ENCODE results near the gene SERPINA5. TPM values are rescaled to one million over a fixed set of nuclear protein-coding genes. Genes with fewer than 3 reads are reported as not detected.

The SERPINA5 gene
- total RNA-seq, 1 experiment from 2014 or later, result 3.0 TPM

DNA sequence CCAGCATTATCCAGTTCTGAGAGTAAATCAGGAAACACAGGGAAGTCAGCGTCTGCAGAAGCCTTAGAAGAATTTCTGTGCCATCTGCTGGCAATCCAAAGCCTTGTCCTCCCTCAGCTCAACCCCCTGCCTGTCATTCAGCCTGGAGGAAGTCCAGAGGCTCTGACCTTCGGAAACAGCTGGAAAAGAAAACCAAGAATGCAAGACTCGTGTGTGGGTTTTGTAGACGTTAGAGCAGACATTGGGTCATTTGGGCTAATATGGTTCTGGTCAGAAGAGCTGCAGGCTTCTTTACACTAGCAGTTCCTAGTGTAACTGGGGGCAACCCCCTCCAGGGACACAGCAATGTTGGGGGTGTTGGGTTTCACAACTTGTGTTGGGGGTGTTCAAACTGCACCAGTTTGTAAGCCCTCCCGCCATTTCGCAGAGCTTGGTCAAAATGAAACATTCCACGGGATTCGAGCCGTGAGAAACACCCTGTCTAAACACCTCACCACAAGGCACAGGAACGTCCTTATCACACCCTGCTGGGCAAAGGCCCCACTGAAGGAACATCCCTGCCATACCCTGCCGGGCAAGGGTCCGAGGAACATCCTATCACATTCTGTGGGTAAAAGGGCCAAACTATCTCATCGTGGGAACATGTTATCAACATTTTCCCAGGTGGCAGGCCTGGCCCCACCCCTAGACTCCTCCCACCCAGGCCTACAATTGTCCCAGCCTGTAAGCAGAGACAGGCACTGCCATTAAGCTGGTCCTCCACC, 41.0 kb upstream of the SERPINA5 start:
- Histone ChIP-seq H3K36me3 (ENCODE audit: control insufficient read depth in 1 of 2, insufficient read depth in 2 of 2, low read length in 2 of 2) (no peaks in the 10 kb centered on the region), H4K20me1 (ENCODE audit: insufficient read depth) (no peaks in the 10 kb centered on the region), H3K79me2 (ENCODE audit: insufficient read depth, low read length) (no peaks in the 10 kb centered on the region), H2AFZ (ENCODE audit: low read depth, low read length, poor library complexity, severe bottlenecking) (no peak overlapping the region), H3K4me2 (ENCODE audit: low read length) (no peak overlapping the region), H3K9me2 (ENCODE audit: insufficient read depth) (no peaks in the 10 kb centered on the region), H3K27me3 (ENCODE audit: insufficient read depth, low read length) (no peaks in the 10 kb centered on the region), H3K4me3 (replicated peaks in 1 of 2; ENCODE audit: low read depth in 1 of 2, low read length in 2 of 2) (no peak overlapping the region), H3K9me3 (ENCODE audit: control insufficient read depth in 1 of 2, insufficient read depth in 1 of 2, low read depth in 1 of 2, low read length in 2 of 2) (no peaks in the 10 kb centered on the region), H3K4me1 (ENCODE audit: control insufficient read depth in 1 of 2, insufficient read depth in 2 of 2, low read length in 2 of 2) (peaks cover 0 to 24% of the 10 kb centered on the region in 2 experiments; a peak in 2 of 4 replicates), H3K27ac (ENCODE audit: low read depth, low read length) (no peak overlapping the region), H3K9ac (ENCODE audit: low read length) (no peak overlapping the region)
- intact Hi-C loops (cut with micrococcal nuclease), result no loop called here
- ChIA-PET CTCF (interaction anchor here (0.8 to 4.0 kb wide), 3 partner anchors 9 to 106 kb away, joined by 3 to 14 read pairs (median 4); no protein-coding TSS in a partner anchor), POLR2A (interaction anchor here (0.7 kb wide), 1 partner anchor 13 kb away, joined by 4 read pairs; no protein-coding TSS in a partner anchor), RAD21 (ENCODE audit: low non-redundant PET in 1 of 2, low total read pairs in 2 of 2, uncharacterized antibody in 2 of 2, unreplicated experiment in 2 of 2) (no interaction called here)
- no TSS peak for BruUV-seq (replicated peaks)
- ATAC-seq, result peak; percentile 38; the same call in 1 of the 2 replicates
- TF ChIP-seq, protein P1, sequence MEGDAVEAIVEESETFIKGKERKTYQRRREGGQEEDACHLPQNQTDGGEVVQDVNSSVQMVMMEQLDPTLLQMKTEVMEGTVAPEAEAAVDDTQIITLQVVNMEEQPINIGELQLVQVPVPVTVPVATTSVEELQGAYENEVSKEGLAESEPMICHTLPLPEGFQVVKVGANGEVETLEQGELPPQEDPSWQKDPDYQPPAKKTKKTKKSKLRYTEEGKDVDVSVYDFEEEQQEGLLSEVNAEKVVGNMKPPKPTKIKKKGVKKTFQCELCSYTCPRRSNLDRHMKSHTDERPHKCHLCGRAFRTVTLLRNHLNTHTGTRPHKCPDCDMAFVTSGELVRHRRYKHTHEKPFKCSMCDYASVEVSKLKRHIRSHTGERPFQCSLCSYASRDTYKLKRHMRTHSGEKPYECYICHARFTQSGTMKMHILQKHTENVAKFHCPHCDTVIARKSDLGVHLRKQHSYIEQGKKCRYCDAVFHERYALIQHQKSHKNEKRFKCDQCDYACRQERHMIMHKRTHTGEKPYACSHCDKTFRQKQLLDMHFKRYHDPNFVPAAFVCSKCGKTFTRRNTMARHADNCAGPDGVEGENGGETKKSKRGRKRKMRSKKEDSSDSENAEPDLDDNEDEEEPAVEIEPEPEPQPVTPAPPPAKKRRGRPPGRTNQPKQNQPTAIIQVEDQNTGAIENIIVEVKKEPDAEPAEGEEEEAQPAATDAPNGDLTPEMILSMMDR (IDR thresholded peaks at IDR 0.05 in 2 of 3, conservative IDR thresholded peaks at IDR 0.05 in 1 of 3; ENCODE audit: borderline replicate concordance in 1 of 3, insufficient read depth in 1 of 3, low read depth in 2 of 3, low read length in 2 of 3), result no peak
- TF ChIP-seq ZNF274 (IDR thresholded peaks at IDR 0.05; ENCODE audit: low read depth, low read length), result no peak
- TF ChIP-seq ZFX (IDR thresholded peaks at IDR 0.05), result no peak
- TF ChIP-seq JUND (IDR thresholded peaks at IDR 0.05), result no peak
- TF ChIP-seq CEBPB (IDR thresholded peaks at IDR 0.05; ENCODE audit: low read depth), result no peak
- no peak for TF ChIP-seq EZH2 (IDR thresholded peaks at IDR 0.05)
- no peak for TF ChIP-seq SRF (IDR thresholded peaks at IDR 0.05; ENCODE audit: low read depth)
- TF ChIP-seq, protein P2, sequence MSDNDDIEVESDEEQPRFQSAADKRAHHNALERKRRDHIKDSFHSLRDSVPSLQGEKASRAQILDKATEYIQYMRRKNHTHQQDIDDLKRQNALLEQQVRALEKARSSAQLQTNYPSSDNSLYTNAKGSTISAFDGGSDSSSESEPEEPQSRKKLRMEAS (IDR thresholded peaks at IDR 0.05), result no peak
- TF ChIP-seq, protein P3, sequence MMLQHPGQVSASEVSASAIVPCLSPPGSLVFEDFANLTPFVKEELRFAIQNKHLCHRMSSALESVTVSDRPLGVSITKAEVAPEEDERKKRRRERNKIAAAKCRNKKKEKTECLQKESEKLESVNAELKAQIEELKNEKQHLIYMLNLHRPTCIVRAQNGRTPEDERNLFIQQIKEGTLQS (IDR thresholded peaks at IDR 0.05), result no peak
- TF ChIP-seq SP1 (IDR thresholded peaks at IDR 0.05; ENCODE audit: low read depth), result no peak
- TF ChIP-seq SIN3A (IDR thresholded peaks at IDR 0.05; ENCODE audit: low read depth), result no peak
- no peak for TF ChIP-seq ELF1 (IDR thresholded peaks at IDR 0.05; ENCODE audit: borderline replicate concordance, low read depth)
- no peak for DNase-seq (ENCODE audit: low read depth, low spot score)
